MM.1S (cell line): ENCODE results near the gene STON2.

ENCODE experiments used
- EZH2 ChIP-seq: fragments of 300-600 bp; sonication (generic); optimal IDR thresholded peaks from 2 replicates; pipeline ENCODE3; 2017; ENCODE audit warnings: low read depth, mild to moderate bottlenecking, antibody characterized with exemption, low read length, mixed read lengths
- EZH2phosphoT487 ChIP-seq: fragments of 300-600 bp; sonication (generic); IDR thresholded peaks from 2 replicates; pipeline ENCODE4 v1.6.1; 2018; ENCODE audit warnings: antibody characterized with exemption, low read length
- TF ChIP-seq, protein P1 (sequence below): fragments of 300-600 bp; sonication (generic); IDR thresholded peaks from 2 replicates; pipeline ENCODE4 v1.5.1; 2016; ENCODE audit warnings: antibody characterized with exemption, low read length, mixed read lengths

DNA sequence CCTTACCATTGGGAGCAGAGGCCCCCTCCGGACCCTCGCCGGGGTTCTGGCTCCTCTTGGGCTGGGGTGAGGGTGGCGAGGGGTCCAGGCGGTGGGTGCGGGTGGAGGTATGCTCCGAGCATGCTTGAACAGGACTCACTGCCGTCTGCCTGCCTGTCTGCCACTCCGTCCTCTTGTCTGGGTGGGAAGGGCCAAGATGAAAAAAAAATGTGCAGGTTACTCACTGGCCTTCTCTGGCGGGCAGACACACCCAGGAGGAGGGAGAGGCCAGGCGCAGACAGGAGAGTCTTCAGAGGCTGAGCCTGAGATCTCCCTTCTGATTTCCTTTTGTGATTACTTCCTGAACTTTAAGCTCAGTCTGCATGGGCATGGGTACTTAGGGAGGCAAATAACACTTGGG lies 76.1 kb downstream of the STON2 start:
- TF ChIP-seq, protein P1, sequence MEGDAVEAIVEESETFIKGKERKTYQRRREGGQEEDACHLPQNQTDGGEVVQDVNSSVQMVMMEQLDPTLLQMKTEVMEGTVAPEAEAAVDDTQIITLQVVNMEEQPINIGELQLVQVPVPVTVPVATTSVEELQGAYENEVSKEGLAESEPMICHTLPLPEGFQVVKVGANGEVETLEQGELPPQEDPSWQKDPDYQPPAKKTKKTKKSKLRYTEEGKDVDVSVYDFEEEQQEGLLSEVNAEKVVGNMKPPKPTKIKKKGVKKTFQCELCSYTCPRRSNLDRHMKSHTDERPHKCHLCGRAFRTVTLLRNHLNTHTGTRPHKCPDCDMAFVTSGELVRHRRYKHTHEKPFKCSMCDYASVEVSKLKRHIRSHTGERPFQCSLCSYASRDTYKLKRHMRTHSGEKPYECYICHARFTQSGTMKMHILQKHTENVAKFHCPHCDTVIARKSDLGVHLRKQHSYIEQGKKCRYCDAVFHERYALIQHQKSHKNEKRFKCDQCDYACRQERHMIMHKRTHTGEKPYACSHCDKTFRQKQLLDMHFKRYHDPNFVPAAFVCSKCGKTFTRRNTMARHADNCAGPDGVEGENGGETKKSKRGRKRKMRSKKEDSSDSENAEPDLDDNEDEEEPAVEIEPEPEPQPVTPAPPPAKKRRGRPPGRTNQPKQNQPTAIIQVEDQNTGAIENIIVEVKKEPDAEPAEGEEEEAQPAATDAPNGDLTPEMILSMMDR, result no peak
- no peak for TF ChIP-seq EZH2
- no peak for TF ChIP-seq EZH2phosphoT487
